GM12801 (cell line): ENCODE measurements around the gene FAM13A.

Source experiments
- CTCF ChIP-seq: IDR thresholded peaks from one replicate; pipeline ENCODE4 v1.5.1; 2011; ENCODE audit warnings: control low read depth; ENCODE audit not compliant: insufficient read length; ENCODE audit errors: extremely low read depth

FAM13A gene

DNA sequence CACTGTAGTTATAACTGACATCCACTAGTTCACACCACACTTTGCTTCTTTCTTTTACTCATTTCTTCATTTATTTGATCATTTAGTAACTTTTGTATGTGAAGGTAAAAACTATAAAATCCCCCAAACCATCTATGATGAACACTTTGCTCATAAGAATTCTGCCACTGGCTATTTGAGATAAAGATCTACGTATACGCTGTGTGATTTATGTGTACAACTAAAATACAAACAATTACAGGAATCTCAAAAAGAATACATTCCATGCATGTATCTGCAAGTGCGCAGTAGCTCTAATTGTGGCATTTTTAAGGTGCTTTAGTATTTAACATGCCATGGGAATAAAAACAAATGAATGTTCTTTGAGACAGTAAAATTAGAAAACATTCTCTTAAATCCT is 202.5 kb downstream of the FAM13A start:
- TF ChIP-seq CTCF: no peak

DNA sequence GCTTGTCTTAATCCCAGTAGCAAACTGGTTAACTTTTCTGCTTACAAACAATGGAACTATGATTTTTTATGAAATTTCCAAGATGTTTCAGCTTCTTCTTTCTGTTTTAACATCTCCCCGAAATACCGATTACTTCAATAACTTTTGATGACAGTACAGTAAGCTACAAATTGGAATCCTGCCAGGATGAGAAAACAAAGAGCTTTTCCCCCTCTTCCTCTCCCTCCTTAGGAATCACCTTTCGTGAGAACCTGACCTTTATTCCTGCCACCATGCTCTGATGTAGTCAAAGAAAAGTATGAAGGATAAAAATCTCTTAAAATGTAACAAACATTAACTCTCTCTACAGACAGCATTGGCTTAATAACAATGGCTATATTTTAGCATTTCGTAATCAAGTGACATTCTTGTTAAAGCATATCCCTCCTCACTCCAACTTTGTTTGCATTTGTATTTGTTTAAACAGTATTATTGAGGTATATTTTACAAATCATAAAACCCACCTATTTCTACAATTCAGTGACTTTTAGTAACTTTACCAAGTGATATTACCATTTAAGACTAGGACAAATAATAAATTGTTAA is 210.7 kb downstream of the FAM13A start:
- TF ChIP-seq CTCF: no peak

GRCh38 chr4:88843067-88843685 is 213.8 kb downstream of the FAM13A start:
- TF ChIP-seq CTCF: no peak

- no peak for TF ChIP-seq CTCF
Observed at GRCh38 chr4:88841635-88842034, 215.3 kb downstream of the FAM13A start.

GRCh38 chr4:88836216-88836615 is 220.8 kb downstream of the FAM13A start:
- TF ChIP-seq CTCF: no peak

- no peak for TF ChIP-seq CTCF
Observed at GRCh38 chr4:88831031-88831430, 226.0 kb downstream of the FAM13A start.

GRCh38 chr4:88830598-88830997 is 226.4 kb downstream of the FAM13A start:
- TF ChIP-seq CTCF: no peak
